OCI-LY7 (cell line): ENCODE results near the gene RCCD1.

ENCODE experiments used
- CTCF ChIP-seq: fragments of 200-600 bp; sonication (generic); conservative IDR thresholded peaks from 2 replicates; pipeline ENCODE4 v1.5.1; 2014; ENCODE audit warnings: mild to moderate bottlenecking, antibody characterized with exemption, low read length, moderate library complexity, mixed read lengths
- EZH2phosphoT487 ChIP-seq: fragments of 200-600 bp; sonication (generic); IDR thresholded peaks from 2 replicates; pipeline ENCODE4 v1.6.1; 2018; ENCODE audit warnings: low read depth, borderline replicate concordance, mild to moderate bottlenecking, mixed run types, antibody characterized with exemption, low read length, moderate library complexity, mixed read lengths

- TF ChIP-seq EZH2phosphoT487 (no peak), CTCF (no peak)
Observed at GRCh38 chr15:90988296-90988695, 33.6 kb downstream of the RCCD1 start.
